Nephron (organoid): ENCODE data around the gene TM7SF2.
A peak's percentile ranks its signal among the peaks of the same experiment; 100 is the strongest.

Experiments
- H3K27ac Mint-ChIP-seq, 3 experiments: 2 replicates each; pipeline ENCODE4 v1.8.0; 2020; ENCODE audit warnings: mixed read lengths in 3 of 3, mild to moderate bottlenecking in 2 of 3, moderate library complexity in 1 of 3
- H3K27me3 Mint-ChIP-seq: 2 replicates; pipeline ENCODE4 v1.8.0; 2021; ENCODE audit warnings: low read depth, mild to moderate bottlenecking, moderate library complexity, mixed read lengths
- H3K36me3 Mint-ChIP-seq: 2 replicates; pipeline ENCODE4 v1.8.0; 2020; ENCODE audit warnings: low read depth, mixed read lengths
- H3K4me1 Mint-ChIP-seq: 2 replicates; pipeline ENCODE4 v1.8.0; 2020; ENCODE audit warnings: mixed read lengths
- H3K4me3 Mint-ChIP-seq, 3 experiments: 2 replicates each; pipeline ENCODE4 v1.8.0; 2020; ENCODE audit warnings: mild to moderate bottlenecking in 3 of 3, mixed read lengths in 3 of 3, moderate library complexity in 2 of 3
- H3K9me3 Mint-ChIP-seq: 2 replicates; pipeline ENCODE4 v1.8.0; 2020; ENCODE audit warnings: mixed read lengths
- TF ChIP-seq, protein P1 (sequence below), 3 experiments: fragments of 200-600 bp; sonication (generic); IDR thresholded peaks; one replicate each; pipeline ENCODE4 v1.5.0; 2021; ENCODE audit warnings: antibody characterized with exemption in 3 of 3; ENCODE audit not compliant: unreplicated experiment in 3 of 3

The TM7SF2 gene

DNA sequence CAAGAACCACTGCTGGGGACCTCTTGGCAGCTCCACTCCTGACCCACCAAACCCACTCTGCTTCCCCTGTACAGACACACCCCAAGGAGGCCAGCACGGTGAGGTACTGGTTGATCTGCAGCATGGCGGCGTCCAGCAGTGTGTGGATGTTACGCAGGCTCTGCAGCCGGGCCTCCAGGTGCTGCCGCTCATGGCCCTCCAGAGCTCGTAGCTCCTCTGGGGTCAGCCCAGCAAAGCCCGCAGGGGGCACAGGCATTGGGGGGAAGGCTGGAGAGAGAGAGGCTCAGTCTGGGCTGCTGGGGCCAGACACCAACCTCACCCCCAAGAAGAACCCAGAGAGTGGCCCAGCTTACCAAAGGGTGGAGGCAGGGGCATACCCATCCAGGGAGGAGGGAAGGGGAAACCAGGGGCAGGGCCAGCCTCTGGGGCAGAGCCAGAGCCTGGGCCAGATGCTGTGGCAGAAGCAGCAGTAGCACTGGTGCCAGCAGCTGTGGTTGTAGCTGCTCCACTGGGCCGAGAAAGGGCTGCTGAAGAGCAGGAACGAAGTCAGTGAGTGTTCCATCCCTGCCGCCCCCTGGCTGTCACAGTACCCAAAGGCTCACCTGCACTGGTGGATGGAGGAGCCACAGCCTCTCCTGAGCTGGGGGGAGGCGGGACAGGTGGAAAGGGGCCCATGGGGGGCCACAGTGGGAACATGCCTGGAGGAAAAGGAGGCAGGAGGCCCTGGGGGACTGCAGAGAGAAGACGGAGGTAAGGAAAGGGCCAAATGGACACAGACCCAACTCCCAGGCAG lies 18.2 kb downstream of the TM7SF2 start:
- Mint-ChIP-seq H3K36me3 (peaks cover 20% of the 10 kb centered on the region), H3K4me3 (peak overlapping the region in 1 of 3 experiments; percentile 30), H3K4me1 (peaks cover 14% of the 10 kb centered on the region), H3K27me3 (peaks cover 5% of the 10 kb centered on the region), H3K9me3 (no peaks in the 10 kb centered on the region), H3K27ac (no peak overlapping the region)
- TF ChIP-seq, protein P1, sequence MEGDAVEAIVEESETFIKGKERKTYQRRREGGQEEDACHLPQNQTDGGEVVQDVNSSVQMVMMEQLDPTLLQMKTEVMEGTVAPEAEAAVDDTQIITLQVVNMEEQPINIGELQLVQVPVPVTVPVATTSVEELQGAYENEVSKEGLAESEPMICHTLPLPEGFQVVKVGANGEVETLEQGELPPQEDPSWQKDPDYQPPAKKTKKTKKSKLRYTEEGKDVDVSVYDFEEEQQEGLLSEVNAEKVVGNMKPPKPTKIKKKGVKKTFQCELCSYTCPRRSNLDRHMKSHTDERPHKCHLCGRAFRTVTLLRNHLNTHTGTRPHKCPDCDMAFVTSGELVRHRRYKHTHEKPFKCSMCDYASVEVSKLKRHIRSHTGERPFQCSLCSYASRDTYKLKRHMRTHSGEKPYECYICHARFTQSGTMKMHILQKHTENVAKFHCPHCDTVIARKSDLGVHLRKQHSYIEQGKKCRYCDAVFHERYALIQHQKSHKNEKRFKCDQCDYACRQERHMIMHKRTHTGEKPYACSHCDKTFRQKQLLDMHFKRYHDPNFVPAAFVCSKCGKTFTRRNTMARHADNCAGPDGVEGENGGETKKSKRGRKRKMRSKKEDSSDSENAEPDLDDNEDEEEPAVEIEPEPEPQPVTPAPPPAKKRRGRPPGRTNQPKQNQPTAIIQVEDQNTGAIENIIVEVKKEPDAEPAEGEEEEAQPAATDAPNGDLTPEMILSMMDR (IDR thresholded peaks at IDR 0.05; ENCODE audit: unreplicated experiment in 3 of 3): no peak

DNA sequence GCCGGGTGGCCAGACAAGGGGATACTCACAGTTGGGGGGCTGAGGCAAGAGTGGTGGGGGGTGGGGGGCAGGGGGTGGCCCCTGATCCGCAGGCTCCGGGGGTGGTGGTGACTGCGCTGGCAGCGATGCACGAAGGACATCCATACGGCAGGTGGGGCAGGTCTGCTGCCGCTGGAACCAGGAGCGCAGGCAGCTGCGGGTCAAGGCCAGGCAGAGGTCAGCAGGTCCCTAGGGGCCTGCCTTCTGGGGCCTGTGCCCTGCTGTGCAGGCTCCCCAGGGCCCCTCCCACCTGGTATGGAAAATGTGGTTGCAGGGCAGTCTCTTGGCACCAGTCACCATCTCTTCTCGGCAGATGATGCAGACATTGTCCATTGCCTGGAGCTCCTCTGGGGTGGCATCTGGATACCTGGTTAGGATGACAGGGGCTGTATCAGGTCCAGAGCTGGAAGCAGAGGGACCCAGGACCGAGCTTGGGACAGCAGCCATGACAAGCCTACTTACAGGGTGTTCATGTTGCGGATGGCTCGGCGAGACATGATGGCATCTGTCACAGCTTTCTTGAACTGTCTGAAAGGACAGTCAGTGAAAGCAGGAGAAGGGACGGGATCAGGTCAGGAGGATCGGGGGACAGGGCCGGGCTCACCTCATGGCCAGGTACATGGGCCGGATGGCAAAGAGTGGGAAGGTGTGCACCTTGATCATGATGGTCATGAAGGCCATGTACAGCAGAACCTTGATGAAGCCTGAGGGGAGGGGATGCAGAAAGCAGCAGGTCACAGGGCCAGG lies 19.2 kb downstream of the TM7SF2 start:
- H3K36me3 Mint-ChIP-seq: peaks cover 20% of the 10 kb centered on the region

DNA sequence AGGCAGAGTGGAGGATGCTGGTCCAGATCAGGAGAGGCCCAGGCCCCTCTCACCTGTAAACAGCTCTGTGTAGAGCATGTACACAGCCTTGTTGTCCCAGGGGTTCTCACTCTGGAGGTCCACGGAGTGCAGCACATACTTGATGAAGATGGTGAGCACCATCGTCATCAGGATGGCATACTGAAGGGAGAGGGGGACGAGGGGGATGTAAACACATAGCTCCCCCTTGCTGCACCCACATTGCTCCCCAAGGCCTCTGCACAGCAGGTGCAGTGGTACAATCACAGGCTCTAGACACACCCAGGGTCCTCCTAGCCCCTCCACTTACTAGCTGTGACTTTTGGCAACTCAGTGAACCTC lies 19.7 kb downstream of the TM7SF2 start:
- Mint-ChIP-seq H3K27me3 (peaks cover 5% of the 10 kb centered on the region), H3K4me3 (peak overlapping the region; percentile 61 to 80 (median 71)), H3K9me3 (no peaks in the 10 kb centered on the region), H3K4me1 (peaks cover 28% of the 10 kb centered on the region), H3K27ac (peak overlapping the region in 2 of 3 experiments; percentile 29 to 34), H3K36me3 (peaks cover 18% of the 10 kb centered on the region)
- TF ChIP-seq, protein P1 (IDR thresholded peaks at IDR 0.05; ENCODE audit: unreplicated experiment in 3 of 3): no peak

More for the DNA sequence above, 19.2 kb downstream of the TM7SF2 start:
- H3K4me3 Mint-ChIP-seq: peak overlapping the region; percentile 61 to 80 (median 71)
- H3K27me3 Mint-ChIP-seq: peaks cover 5% of the 10 kb centered on the region
- H3K9me3 Mint-ChIP-seq: no peaks in the 10 kb centered on the region
- TF ChIP-seq, protein P1 (IDR thresholded peaks at IDR 0.05; ENCODE audit: unreplicated experiment in 3 of 3): no peak
- peaks cover 23% of the 10 kb centered on the region for H3K4me1 Mint-ChIP-seq
- peak overlapping the region in 2 of 3 experiments; percentile 29 to 34 for H3K27ac Mint-ChIP-seq

DNA sequence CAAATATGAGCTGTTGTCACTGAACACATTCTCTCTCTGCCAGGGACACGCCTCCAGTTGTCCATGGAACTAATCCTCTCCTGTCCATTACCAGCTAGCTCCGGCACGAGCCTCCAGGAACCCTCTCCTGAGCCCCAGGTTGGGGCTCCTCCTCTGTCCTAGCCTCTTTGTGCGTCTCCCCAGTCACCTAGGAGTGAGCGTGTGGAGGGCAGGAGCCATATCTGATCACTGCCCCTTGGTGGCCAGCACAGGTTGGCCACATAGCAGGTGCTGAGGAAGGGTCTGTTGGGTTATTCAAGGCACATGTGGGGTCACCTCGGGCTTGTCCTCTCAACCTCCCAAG lies 20.2 kb downstream of the TM7SF2 start:
- TF ChIP-seq, protein P1 (IDR thresholded peaks at IDR 0.05; ENCODE audit: unreplicated experiment in 3 of 3): no peak
- Mint-ChIP-seq H3K27ac (no peak overlapping the region), H3K4me3 (peak overlapping the region; percentile 51 to 100 (median 99)), H3K4me1 (peaks cover 30% of the 10 kb centered on the region), H3K36me3 (peaks cover 15% of the 10 kb centered on the region), H3K27me3 (peaks cover 5% of the 10 kb centered on the region), H3K9me3 (no peaks in the 10 kb centered on the region)

DNA sequence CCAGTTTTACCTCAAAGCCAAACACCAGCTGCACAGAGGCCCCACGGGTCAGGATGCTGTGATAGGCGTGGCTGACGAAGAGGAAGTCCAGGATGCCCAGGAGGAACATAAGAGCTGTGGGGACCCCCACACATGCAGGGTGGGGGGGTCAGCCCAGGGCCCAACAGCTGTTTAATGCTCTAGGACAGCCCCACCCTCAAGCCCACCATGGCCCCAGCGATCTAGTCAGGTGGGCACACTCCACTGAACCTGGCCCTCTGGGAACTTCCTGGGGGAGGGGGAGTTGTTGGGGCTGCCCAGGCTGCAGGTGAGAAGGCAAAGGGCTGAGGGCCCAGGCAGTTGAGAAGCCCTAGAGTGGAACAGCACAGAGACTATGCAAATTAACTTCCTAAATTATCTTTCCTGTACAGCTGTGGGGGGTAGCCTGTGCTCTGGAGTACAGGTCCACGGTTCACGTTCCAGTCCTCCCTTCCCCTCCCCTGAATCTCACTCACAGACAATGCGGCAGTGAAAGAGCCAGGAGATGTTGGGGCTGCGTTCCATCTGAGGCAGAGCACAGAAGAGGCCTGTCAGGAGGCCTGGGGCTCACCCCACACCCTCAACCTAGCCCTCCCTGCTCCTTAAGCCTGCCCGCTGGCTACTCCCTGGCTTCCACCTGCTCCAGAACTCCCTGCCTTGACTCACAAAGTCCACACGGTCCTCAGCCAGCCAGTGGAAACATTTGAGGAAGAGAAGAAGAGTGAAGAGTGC lies 20.7 kb downstream of the TM7SF2 start:
- peak overlapping the region; percentile 99 to 100 (median 100) for H3K4me3 Mint-ChIP-seq
- peaks cover 5% of the 10 kb centered on the region for H3K27me3 Mint-ChIP-seq
- peaks cover 30% of the 10 kb centered on the region for H3K4me1 Mint-ChIP-seq
- TF ChIP-seq, protein P1 (IDR thresholded peaks at IDR 0.05; ENCODE audit: unreplicated experiment in 3 of 3): no peak
- peaks cover 9% of the 10 kb centered on the region for H3K36me3 Mint-ChIP-seq
- no peaks in the 10 kb centered on the region for H3K9me3 Mint-ChIP-seq
- peak overlapping the region; percentile 100 for H3K27ac Mint-ChIP-seq
